ENCODE measurements around the gene BDKRB1. TPM values are rescaled to one million over a fixed set of nuclear protein-coding genes. Genes with fewer than 3 reads are reported as not detected.

Gene BDKRB1
- total and polyA plus RNA-seq, 10 of the 15 experiments (the other 5 are each of a cell fraction or from before 2014, with no cell fraction given) = 0.21 TPM; not detected in 9

DNA sequence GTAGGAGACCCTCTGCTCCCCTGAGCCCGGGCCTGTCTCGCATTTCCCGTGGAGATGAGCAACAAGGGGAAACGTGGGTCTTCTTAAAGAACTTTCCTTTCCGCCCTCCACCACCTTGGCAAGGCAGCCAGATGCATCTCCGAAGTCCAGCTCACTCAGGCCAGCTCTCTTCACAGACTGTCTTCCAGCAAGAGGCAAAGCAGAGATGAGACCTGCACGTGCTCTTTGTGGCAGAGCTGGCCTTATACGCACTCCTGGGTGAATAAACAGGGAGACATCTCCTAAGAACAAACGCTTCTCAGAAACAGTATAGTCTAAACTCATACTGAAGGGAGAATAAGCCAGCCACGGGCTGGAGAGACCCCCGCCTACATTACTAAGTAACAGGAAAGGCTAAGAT lies 1.3 kb upstream of the BDKRB1 start:
- ChIA-PET SMC1A (ENCODE audit: uncharacterized antibody, unreplicated experiment) (no interaction called here), CTCF (no interaction called here), RAD21 (ENCODE audit: unreplicated experiment) (no interaction called here), POLR2A (no interaction called here)
- Histone ChIP-seq H3K4me2 (ENCODE audit: control insufficient read depth, insufficient read depth) (no peak overlapping the region), H3K27ac (ENCODE audit: control insufficient read depth, insufficient read depth) (no peak overlapping the region), H4K20me1 (ENCODE audit: control insufficient read depth, insufficient read depth) (no peaks in the 10 kb centered on the region), H3K4me1 (ENCODE audit: control insufficient read depth, insufficient read depth, low read length) (no peaks in the 10 kb centered on the region), H2AFZ (ENCODE audit: control insufficient read depth, low read depth, low read length) (no peak overlapping the region), H3K9me3 (replicated peaks; ENCODE audit: control insufficient read depth, insufficient read depth, low read length) (no peaks in the 10 kb centered on the region), H3K79me2 (ENCODE audit: control insufficient read depth, insufficient read depth, low read length) (no peaks in the 10 kb centered on the region), H3K9ac (ENCODE audit: control insufficient read depth, insufficient read depth, low read length) (no peak overlapping the region), H3K36me3 (ENCODE audit: control insufficient read depth in 2 of 2, insufficient read depth in 2 of 2, low read length in 1 of 2) (no peaks in the 10 kb centered on the region), H3K4me3 (no peak overlapping the region), H3K27me3 (replicated peaks in 1 of 2; ENCODE audit: control insufficient read depth in 2 of 2, insufficient read depth in 2 of 2, low read length in 1 of 2) (peaks cover 2 to 5% of the 10 kb centered on the region in 2 experiments; a peak in 3 of 4 replicates)
- no peak for DNase-seq (ENCODE audit: low read depth, low spot score)
- ATAC-seq = no peak
- intact Hi-C loops (cut with micrococcal nuclease; ENCODE audit: unreplicated experiment) (no loop called here), in situ Hi-C loops (cut with MboI) (no loop called here)
- WGBS (ENCODE audit: insufficient coverage, insufficient replicate concordance, low lambda C conversion rate, missing lambda C conversion rate) = 18% methylated on average over 11 of the region's 11 CpGs
- TF ChIP-seq STAT3 (IDR thresholded peaks at IDR 0.05; ENCODE audit: low read depth, low read length) = no peak
- TF ChIP-seq, protein P1, sequence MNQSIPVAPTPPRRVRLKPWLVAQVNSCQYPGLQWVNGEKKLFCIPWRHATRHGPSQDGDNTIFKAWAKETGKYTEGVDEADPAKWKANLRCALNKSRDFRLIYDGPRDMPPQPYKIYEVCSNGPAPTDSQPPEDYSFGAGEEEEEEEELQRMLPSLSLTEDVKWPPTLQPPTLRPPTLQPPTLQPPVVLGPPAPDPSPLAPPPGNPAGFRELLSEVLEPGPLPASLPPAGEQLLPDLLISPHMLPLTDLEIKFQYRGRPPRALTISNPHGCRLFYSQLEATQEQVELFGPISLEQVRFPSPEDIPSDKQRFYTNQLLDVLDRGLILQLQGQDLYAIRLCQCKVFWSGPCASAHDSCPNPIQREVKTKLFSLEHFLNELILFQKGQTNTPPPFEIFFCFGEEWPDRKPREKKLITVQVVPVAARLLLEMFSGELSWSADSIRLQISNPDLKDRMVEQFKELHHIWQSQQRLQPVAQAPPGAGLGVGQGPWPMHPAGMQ (IDR thresholded peaks at IDR 0.05; ENCODE audit: borderline replicate concordance) = no peak
- no peak for TF ChIP-seq TBL1XR1 (IDR thresholded peaks at IDR 0.05; ENCODE audit: low read depth, low read length)
- TF ChIP-seq, protein P2, sequence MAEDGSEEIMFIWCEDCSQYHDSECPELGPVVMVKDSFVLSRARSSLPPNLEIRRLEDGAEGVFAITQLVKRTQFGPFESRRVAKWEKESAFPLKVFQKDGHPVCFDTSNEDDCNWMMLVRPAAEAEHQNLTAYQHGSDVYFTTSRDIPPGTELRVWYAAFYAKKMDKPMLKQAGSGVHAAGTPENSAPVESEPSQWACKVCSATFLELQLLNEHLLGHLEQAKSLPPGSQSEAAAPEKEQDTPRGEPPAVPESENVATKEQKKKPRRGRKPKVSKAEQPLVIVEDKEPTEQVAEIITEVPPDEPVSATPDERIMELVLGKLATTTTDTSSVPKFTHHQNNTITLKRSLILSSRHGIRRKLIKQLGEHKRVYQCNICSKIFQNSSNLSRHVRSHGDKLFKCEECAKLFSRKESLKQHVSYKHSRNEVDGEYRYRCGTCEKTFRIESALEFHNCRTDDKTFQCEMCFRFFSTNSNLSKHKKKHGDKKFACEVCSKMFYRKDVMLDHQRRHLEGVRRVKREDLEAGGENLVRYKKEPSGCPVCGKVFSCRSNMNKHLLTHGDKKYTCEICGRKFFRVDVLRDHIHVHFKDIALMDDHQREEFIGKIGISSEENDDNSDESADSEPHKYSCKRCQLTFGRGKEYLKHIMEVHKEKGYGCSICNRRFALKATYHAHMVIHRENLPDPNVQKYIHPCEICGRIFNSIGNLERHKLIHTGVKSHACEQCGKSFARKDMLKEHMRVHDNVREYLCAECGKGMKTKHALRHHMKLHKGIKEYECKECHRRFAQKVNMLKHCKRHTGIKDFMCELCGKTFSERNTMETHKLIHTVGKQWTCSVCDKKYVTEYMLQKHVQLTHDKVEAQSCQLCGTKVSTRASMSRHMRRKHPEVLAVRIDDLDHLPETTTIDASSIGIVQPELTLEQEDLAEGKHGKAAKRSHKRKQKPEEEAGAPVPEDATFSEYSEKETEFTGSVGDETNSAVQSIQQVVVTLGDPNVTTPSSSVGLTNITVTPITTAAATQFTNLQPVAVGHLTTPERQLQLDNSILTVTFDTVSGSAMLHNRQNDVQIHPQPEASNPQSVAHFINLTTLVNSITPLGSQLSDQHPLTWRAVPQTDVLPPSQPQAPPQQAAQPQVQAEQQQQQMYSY (CRISPR knock-in tag; IDR thresholded peaks at IDR 0.05) = no peak
- TF ChIP-seq PAX8 (IDR thresholded peaks at IDR 0.05) = no peak
- no peak for TF ChIP-seq BRCA1 (IDR thresholded peaks at IDR 0.05; ENCODE audit: low read depth, low read length)
- TF ChIP-seq ZBED1 (IDR thresholded peaks at IDR 0.05; ENCODE audit: borderline replicate concordance) = no peak
- TF ChIP-seq, protein P3, sequence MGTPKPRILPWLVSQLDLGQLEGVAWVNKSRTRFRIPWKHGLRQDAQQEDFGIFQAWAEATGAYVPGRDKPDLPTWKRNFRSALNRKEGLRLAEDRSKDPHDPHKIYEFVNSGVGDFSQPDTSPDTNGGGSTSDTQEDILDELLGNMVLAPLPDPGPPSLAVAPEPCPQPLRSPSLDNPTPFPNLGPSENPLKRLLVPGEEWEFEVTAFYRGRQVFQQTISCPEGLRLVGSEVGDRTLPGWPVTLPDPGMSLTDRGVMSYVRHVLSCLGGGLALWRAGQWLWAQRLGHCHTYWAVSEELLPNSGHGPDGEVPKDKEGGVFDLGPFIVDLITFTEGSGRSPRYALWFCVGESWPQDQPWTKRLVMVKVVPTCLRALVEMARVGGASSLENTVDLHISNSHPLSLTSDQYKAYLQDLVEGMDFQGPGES (IDR thresholded peaks at IDR 0.05) = no peak
- no peak for TF ChIP-seq ZSCAN29 (IDR thresholded peaks at IDR 0.05)
- no peak for TF ChIP-seq TCF3 (IDR thresholded peaks at IDR 0.05; ENCODE audit: borderline replicate concordance, insufficient read depth, low read depth, low read length)
- TF ChIP-seq ZNF622 (IDR thresholded peaks at IDR 0.05) = no peak
- no TSS peak for BruUV-seq (replicated peaks)
- no peak for FAIRE-seq
